Neural cell (in vitro differentiated cells): ENCODE data around the gene PKM.

ENCODE experiments used
- EP300 ChIP-seq: fragments of 450-650 bp; conservative IDR thresholded peaks from 2 replicates; pipeline ENCODE4 v1.6.1; 2014; ENCODE audit warnings: antibody characterized with exemption, mild to moderate bottlenecking, moderate library complexity; ENCODE audit not compliant: poor library complexity, severe bottlenecking
- EZH2 ChIP-seq: fragments of 200-600, 300-800 bp; shearing (Covaris generic), sonication (generic); IDR thresholded peaks from 2 replicates; pipeline ENCODE4 v1.6.1; 2014; ENCODE audit warnings: antibody characterized with exemption, low read length, borderline replicate concordance, mild to moderate bottlenecking; ENCODE audit not compliant: insufficient read depth, poor library complexity, severe bottlenecking
- MXI1 ChIP-seq: fragments of 450-650 bp; conservative IDR thresholded peaks from 2 replicates; pipeline ENCODE4 v1.6.1; 2014; ENCODE audit warnings: antibody characterized with exemption, mild to moderate bottlenecking; ENCODE audit not compliant: poor library complexity, severe bottlenecking
- POLR2AphosphoS5 ChIP-seq: IDR thresholded peaks from 2 replicates; pipeline ENCODE4 v1.6.1; 2012
- RAD21 ChIP-seq: fragments of 450-650 bp; conservative IDR thresholded peaks from 2 replicates; pipeline ENCODE4 v1.6.1; 2014; ENCODE audit warnings: antibody characterized with exemption, mild to moderate bottlenecking, moderate library complexity
- TAF1 ChIP-seq: IDR thresholded peaks from 2 replicates; pipeline ENCODE4 v1.6.1; 2012; ENCODE audit warnings: low read depth
- TF ChIP-seq, protein P1 (sequence below): fragments of 450-650 bp; IDR thresholded peaks from 2 replicates; pipeline ENCODE4 v1.5.1; 2014; ENCODE audit warnings: antibody characterized with exemption, mild to moderate bottlenecking, moderate library complexity; ENCODE audit not compliant: poor library complexity, severe bottlenecking
- TF ChIP-seq, protein P2 (sequence below): IDR thresholded peaks from 2 replicates; pipeline ENCODE4 v1.6.1; 2012; ENCODE audit warnings: borderline replicate concordance

DNA sequence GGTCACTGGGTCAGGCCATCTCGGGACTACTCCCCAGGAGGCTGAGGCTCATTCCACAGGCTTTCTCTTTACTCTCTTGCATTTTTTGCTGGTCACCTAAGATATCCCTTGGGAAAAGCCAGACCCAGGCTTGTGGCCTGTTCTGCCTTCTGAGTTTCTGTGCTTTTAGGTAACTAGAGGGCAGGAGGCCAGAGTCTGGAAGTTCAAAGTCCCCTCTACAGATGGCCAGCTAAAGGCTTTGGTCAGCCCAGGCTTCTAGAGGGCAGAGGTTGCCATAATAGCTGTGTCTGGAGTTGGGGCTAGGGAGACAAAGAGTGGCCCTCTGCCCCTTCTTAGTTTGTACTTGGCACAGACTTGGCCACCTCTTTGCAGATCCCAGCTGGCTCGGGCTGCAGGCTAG, 49.8 kb upstream of the PKM start:
- TF ChIP-seq TAF1: no peak
- TF ChIP-seq MXI1: no peak
- TF ChIP-seq, protein P1, sequence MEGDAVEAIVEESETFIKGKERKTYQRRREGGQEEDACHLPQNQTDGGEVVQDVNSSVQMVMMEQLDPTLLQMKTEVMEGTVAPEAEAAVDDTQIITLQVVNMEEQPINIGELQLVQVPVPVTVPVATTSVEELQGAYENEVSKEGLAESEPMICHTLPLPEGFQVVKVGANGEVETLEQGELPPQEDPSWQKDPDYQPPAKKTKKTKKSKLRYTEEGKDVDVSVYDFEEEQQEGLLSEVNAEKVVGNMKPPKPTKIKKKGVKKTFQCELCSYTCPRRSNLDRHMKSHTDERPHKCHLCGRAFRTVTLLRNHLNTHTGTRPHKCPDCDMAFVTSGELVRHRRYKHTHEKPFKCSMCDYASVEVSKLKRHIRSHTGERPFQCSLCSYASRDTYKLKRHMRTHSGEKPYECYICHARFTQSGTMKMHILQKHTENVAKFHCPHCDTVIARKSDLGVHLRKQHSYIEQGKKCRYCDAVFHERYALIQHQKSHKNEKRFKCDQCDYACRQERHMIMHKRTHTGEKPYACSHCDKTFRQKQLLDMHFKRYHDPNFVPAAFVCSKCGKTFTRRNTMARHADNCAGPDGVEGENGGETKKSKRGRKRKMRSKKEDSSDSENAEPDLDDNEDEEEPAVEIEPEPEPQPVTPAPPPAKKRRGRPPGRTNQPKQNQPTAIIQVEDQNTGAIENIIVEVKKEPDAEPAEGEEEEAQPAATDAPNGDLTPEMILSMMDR: no peak
- TF ChIP-seq EZH2: no peak
- TF ChIP-seq POLR2AphosphoS5: no peak
- TF ChIP-seq RAD21: no peak
- TF ChIP-seq, protein P2, sequence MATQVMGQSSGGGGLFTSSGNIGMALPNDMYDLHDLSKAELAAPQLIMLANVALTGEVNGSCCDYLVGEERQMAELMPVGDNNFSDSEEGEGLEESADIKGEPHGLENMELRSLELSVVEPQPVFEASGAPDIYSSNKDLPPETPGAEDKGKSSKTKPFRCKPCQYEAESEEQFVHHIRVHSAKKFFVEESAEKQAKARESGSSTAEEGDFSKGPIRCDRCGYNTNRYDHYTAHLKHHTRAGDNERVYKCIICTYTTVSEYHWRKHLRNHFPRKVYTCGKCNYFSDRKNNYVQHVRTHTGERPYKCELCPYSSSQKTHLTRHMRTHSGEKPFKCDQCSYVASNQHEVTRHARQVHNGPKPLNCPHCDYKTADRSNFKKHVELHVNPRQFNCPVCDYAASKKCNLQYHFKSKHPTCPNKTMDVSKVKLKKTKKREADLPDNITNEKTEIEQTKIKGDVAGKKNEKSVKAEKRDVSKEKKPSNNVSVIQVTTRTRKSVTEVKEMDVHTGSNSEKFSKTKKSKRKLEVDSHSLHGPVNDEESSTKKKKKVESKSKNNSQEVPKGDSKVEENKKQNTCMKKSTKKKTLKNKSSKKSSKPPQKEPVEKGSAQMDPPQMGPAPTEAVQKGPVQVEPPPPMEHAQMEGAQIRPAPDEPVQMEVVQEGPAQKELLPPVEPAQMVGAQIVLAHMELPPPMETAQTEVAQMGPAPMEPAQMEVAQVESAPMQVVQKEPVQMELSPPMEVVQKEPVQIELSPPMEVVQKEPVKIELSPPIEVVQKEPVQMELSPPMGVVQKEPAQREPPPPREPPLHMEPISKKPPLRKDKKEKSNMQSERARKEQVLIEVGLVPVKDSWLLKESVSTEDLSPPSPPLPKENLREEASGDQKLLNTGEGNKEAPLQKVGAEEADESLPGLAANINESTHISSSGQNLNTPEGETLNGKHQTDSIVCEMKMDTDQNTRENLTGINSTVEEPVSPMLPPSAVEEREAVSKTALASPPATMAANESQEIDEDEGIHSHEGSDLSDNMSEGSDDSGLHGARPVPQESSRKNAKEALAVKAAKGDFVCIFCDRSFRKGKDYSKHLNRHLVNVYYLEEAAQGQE: no peak
- TF ChIP-seq EP300: no peak
